SK-N-MC (cell line): ENCODE data around the gene COG2.

Experiments used
- EZH2 ChIP-seq: fragments of 200-600 bp; sonication (generic); IDR thresholded peaks from one replicate; pipeline ENCODE4 v1.6.1; 2017; ENCODE audit warnings: antibody characterized with exemption
- FOXP2 ChIP-seq: optimal IDR thresholded peaks from 2 replicates; pipeline ENCODE3; 2011; ENCODE audit warnings: mild to moderate bottlenecking, moderate library complexity; ENCODE audit not compliant: insufficient read depth; ENCODE audit errors: extremely low read length, control extremely low read depth
- POLR2AphosphoS5 ChIP-seq: IDR thresholded peaks from 2 replicates; pipeline ENCODE4 v1.6.1; 2012; ENCODE audit warnings: mild to moderate bottlenecking, low read depth, low read length, borderline replicate concordance

DNA sequence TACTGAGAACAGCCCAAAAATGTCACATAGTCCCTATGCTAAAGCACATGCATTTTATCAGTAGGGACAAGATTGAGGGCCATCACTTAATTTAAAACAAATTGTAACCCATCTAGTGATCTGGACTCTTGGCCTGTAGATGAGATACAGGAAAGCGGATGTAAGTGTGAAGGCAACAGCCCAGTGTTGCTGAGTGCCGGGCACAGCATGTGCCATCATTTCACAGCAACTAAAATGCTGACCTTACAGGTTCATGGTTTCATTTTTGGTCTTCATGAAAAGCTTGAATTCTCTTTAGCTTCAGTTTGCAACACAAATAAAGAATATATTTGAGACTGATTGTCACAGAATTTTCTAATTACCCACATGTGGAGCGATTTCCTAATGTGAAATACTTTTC lies 5.8 kb downstream of the COG2 start:
- TF ChIP-seq EZH2 (no peak), POLR2AphosphoS5 (no peak), FOXP2 (no peak)
